CD4-positive, alpha-beta T cell (primary cell): ENCODE results near the gene ADIPOR1. TPM values are rescaled to one million over a fixed set of nuclear protein-coding genes. Genes with fewer than 3 reads are reported as not detected.

Source experiments
- ATAC-seq: fragments of 200-7000 bp; cut with Tn5 transposase; one replicate; pipeline ENCODE4 v1.10.0; 2022; ENCODE audit warnings: mild to moderate bottlenecking; ENCODE audit not compliant: poor library complexity
- CTCF ChIA-PET: fragments of 350-600 bp; sonication (Branson Sonifier 250); formaldehyde crosslinking; loops from one replicate; lab custom pipeline; 2021; ENCODE audit warnings: antibody characterized with exemption, inconsistent platforms; lab: Charles Lee
- POLR2A ChIA-PET: fragments of 350-600 bp; sonication (Branson Sonifier 250); formaldehyde crosslinking; loops from one replicate; lab custom pipeline; 2021; ENCODE audit warnings: antibody characterized with exemption, inconsistent platforms; lab: Charles Lee
- DNase-seq, 14 experiments: peaks; one replicate each; pipeline ENCODE4 v3.0.0-alpha.2; 2013 to 2020; ENCODE audit warnings: mixed read lengths in 2 of 14
- H3K27ac ChIP-seq, 2 donors: one replicate each; pipeline versions ENCODE4 v1.5.1 to v1.7.0; 2013; ENCODE audit warnings: low read length in 2 of 2, low read depth in 1 of 2, mild to moderate bottlenecking in 1 of 2
- H3K27me3 ChIP-seq, 2 experiments: 1 replicate in 1 of 2; 2 replicates in 1 of 2; pipeline versions ENCODE4 v1.6.1 to v1.7.0; 2013; ENCODE audit warnings: low read length in 2 of 2, control low read depth in 1 of 2, mild to moderate bottlenecking in 1 of 2, moderate library complexity in 1 of 2; ENCODE audit not compliant: insufficient read depth in 2 of 2, control insufficient read depth in 1 of 2
- H3K36me3 ChIP-seq: one replicate; pipeline ENCODE4 v1.6.1; 2013; ENCODE audit warnings: low read length, control low read depth; ENCODE audit not compliant: insufficient read depth
- H3K4me1 ChIP-seq: one replicate; pipeline ENCODE4 v1.6.1; 2013; ENCODE audit warnings: low read length, control low read depth; ENCODE audit not compliant: insufficient read depth
- H3K4me3 ChIP-seq: one replicate; pipeline ENCODE4 v1.5.1; 2013; ENCODE audit warnings: mild to moderate bottlenecking, low read length, moderate library complexity
- H3K9me3 ChIP-seq, 2 experiments: 1 replicate in 1 of 2; 2 replicates in 1 of 2; pipeline versions ENCODE4 v1.6.1 to v1.7.0; 2013; ENCODE audit warnings: low read length in 2 of 2, mild to moderate bottlenecking in 2 of 2, control low read depth in 1 of 2, moderate library complexity in 1 of 2; ENCODE audit not compliant: control insufficient read depth in 1 of 2, insufficient read depth in 1 of 2
- H3K27ac Mint-ChIP-seq: one replicate; pipeline ENCODE4 v1.8.0; 2020; ENCODE audit warnings: mixed read lengths
- H3K27me3 Mint-ChIP-seq: one replicate; pipeline ENCODE4 v1.8.0; 2021; ENCODE audit warnings: mixed read lengths
- H3K36me3 Mint-ChIP-seq: one replicate; pipeline ENCODE4 v1.8.0; 2021; ENCODE audit warnings: low read depth, mixed read lengths
- H3K4me1 Mint-ChIP-seq: one replicate; pipeline ENCODE4 v1.8.0; 2021; ENCODE audit warnings: low read depth, mixed read lengths
- H3K4me3 Mint-ChIP-seq: one replicate; pipeline ENCODE4 v1.8.0; 2020; ENCODE audit warnings: mild to moderate bottlenecking, mixed read lengths
- H3K9me3 Mint-ChIP-seq: one replicate; pipeline ENCODE4 v1.8.0; 2020; ENCODE audit warnings: mixed read lengths
- intact Hi-C, 2 experiments: fragments of 100-400 bp; cut with DNase I in 1 of 2; cut with micrococcal nuclease in 1 of 2; formaldehyde crosslinking; loops; one replicate each; pipeline versions ENCODE4 v1.15.1 to v1.9.0; 2023 to 2025; cut with DNase I, micrococcal nuclease
- total RNA-seq, 174 experiments: library from RNA in 2 of 174; stranded (reverse) in 2 of 174; gene quantifications; one replicate each; pipeline ENCODE4 v1.2.3 and lab custom pipeline; 2021 to 2026
- TF ChIP-seq, protein P1 (sequence below): fragments of 200-600 bp; IDR thresholded peaks from one replicate; pipeline ENCODE4 v1.8.0; 2022; ENCODE audit warnings: antibody characterized with exemption, mild to moderate bottlenecking

Gene ADIPOR1
- total RNA-seq, 2 experiments from 2014 or later = 91.5 to 95.6 TPM

DNA sequence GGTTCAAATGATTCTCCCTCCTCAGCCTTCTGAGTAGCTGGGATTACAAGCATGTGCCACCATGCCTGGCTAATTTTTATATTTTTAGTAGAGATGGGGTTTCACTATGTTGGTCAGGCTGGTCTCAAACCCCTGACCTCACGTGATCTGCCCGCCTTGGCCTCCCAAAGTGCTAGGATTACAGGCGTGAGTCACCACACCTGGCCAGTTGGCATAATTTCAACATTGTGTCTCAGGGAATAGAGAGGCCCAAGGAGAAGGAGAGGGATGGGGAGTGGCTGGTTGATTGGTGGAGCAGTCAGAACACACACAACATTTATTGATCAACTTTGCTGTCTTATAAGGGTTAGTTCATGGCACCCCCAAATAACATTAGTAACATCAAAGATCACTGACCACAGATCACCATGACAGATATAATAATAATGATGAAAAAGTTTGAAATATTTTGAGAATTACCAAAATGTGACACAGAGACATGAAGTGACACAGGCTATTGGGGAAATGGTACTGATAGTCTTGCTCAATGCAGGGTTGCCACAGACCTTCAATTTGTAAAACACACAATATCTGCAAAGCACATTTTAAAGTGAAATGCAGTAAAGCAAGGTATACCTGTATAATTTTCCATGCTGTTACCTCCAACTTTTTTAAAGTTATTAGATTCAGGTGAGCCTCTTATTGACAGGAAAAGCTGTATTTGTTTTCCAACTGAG is 24.8 kb upstream of the ADIPOR1 start:
- DNase-seq (peak in 1 of 14 experiments; percentile 18), ATAC-seq (no peak)
- Mint-ChIP-seq H3K27ac (no peak overlapping the region), H3K4me1 (no peaks in the 10 kb centered on the region), H3K9me3 (no peaks in the 10 kb centered on the region), H3K4me3 (no peak overlapping the region), H3K27me3 (peaks cover 31% of the 10 kb centered on the region), H3K36me3 (no peaks in the 10 kb centered on the region)
- no peaks in the 10 kb centered on the region for H3K9me3 ChIP-seq
- H3K36me3 ChIP-seq = no peaks in the 10 kb centered on the region
- H3K4me1 ChIP-seq = no peaks in the 10 kb centered on the region
- H3K27ac ChIP-seq = no peak overlapping the region
- no peak overlapping the region for H3K4me3 ChIP-seq
- intact Hi-C loops = no loop called here
- TF ChIP-seq, protein P1, sequence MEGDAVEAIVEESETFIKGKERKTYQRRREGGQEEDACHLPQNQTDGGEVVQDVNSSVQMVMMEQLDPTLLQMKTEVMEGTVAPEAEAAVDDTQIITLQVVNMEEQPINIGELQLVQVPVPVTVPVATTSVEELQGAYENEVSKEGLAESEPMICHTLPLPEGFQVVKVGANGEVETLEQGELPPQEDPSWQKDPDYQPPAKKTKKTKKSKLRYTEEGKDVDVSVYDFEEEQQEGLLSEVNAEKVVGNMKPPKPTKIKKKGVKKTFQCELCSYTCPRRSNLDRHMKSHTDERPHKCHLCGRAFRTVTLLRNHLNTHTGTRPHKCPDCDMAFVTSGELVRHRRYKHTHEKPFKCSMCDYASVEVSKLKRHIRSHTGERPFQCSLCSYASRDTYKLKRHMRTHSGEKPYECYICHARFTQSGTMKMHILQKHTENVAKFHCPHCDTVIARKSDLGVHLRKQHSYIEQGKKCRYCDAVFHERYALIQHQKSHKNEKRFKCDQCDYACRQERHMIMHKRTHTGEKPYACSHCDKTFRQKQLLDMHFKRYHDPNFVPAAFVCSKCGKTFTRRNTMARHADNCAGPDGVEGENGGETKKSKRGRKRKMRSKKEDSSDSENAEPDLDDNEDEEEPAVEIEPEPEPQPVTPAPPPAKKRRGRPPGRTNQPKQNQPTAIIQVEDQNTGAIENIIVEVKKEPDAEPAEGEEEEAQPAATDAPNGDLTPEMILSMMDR = no peak
- ChIA-PET POLR2A (interaction anchor here (1.7 kb wide), 1 partner anchor 15 kb away, joined by 5 read pairs; no protein-coding TSS in a partner anchor), CTCF (interaction anchor here (0.7 kb wide), 1 partner anchor 42 kb away, joined by 4 read pairs; no protein-coding TSS in a partner anchor)
- peaks cover 0 to 5% of the 10 kb centered on the region in 2 experiments for H3K27me3 ChIP-seq

DNA sequence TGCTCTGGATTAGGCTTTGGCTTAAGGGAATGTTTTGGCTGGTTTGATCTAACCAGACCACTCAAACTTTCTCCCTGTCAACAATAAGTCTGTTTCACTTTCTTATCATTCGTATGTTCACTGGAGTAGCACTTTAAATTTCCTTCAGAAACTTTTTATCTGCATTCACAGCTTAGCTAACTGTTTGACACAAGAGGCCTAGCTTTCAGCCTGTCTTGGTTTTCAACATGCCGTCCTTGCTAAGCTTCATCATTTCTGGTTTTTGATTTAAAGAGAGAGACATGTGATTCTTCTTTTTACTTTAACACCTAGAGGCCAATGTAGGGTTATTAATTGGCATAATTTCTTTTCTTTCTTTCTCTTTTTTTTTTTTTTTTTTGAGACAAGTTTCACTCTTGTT is 23.8 kb upstream of the ADIPOR1 start:
- no peak for DNase-seq
- Histone ChIP-seq H3K9me3 (no peaks in the 10 kb centered on the region), H3K27ac (no peak overlapping the region), H3K27me3 (peaks cover 0 to 5% of the 10 kb centered on the region in 2 experiments), H3K36me3 (no peaks in the 10 kb centered on the region), H3K4me3 (no peak overlapping the region), H3K4me1 (no peaks in the 10 kb centered on the region)
- intact Hi-C loops = no loop called here
- TF ChIP-seq, protein P1 = no peak
- Mint-ChIP-seq H3K27ac (no peak overlapping the region), H3K27me3 (peaks cover 27% of the 10 kb centered on the region), H3K36me3 (no peaks in the 10 kb centered on the region), H3K4me3 (no peak overlapping the region), H3K4me1 (no peaks in the 10 kb centered on the region), H3K9me3 (no peaks in the 10 kb centered on the region)
- ChIA-PET POLR2A (interaction anchor here (1.7 kb wide), 1 partner anchor 14 kb away, joined by 5 read pairs; no protein-coding TSS in a partner anchor), CTCF (interaction anchor here (0.7 kb wide), 3 partner anchors 12 to 43 kb away, joined by 3 to 4 read pairs (median 4); no protein-coding TSS in a partner anchor)
- no peak for ATAC-seq

DNA sequence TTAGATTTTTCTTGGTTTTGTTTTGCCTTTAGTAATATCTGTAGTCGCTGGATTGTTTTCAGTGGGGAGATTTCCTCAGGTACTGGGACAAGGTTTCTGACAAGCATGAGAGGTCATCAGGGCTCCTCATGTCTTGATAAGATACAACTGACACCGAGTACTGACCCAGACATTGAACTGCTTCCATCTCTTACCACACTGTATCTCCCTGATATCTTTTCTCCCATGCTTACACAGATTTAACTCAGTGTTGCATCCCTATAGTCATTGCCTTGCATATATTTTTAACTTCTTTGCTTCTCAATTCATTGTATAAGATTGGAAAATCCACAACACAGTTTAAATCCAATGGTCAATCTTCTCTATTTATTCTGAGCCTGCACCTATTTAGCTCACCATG is 21.3 kb upstream of the ADIPOR1 start:
- H3K4me1 ChIP-seq = no peaks in the 10 kb centered on the region
- H3K4me3 Mint-ChIP-seq = no peak overlapping the region
- no peak overlapping the region for H3K4me3 ChIP-seq
- peaks cover 0 to 5% of the 10 kb centered on the region in 2 experiments for H3K27me3 ChIP-seq
- ATAC-seq (no peak), DNase-seq (no peak)
- H3K27ac Mint-ChIP-seq = no peak overlapping the region
- no peaks in the 10 kb centered on the region for H3K4me1 Mint-ChIP-seq
- no peaks in the 10 kb centered on the region for H3K9me3 ChIP-seq
- no peaks in the 10 kb centered on the region for H3K36me3 ChIP-seq
- H3K27ac ChIP-seq = no peak overlapping the region
- ChIA-PET CTCF (no interaction called here), POLR2A (no interaction called here)
- peaks cover 20% of the 10 kb centered on the region for H3K27me3 Mint-ChIP-seq
- H3K9me3 Mint-ChIP-seq = no peaks in the 10 kb centered on the region
- intact Hi-C loops = no loop called here
- H3K36me3 Mint-ChIP-seq = no peaks in the 10 kb centered on the region
- TF ChIP-seq, protein P1 = no peak
